Mammary epithelial cell (primary cell): ENCODE results near the gene PHF19.

ENCODE experiments used
- CTCF ChIP-seq, 2 donors: IDR thresholded peaks in 1 of 2; conservative IDR thresholded peaks in 1 of 2; 2 replicates each; pipeline ENCODE4 v1.5.1; 2011 to 2012; ENCODE audit warnings: inconsistent platforms in 2 of 2, low read length in 2 of 2, mild to moderate bottlenecking in 2 of 2, control low read depth in 1 of 2, low read depth in 1 of 2; ENCODE audit not compliant: insufficient read depth in 1 of 2; ENCODE audit errors: extremely low read depth in 1 of 2
- EZH2 ChIP-seq: IDR thresholded peaks from 2 replicates; pipeline ENCODE4 v1.6.1; 2012; ENCODE audit warnings: low read length, inconsistent platforms, borderline replicate concordance

DNA sequence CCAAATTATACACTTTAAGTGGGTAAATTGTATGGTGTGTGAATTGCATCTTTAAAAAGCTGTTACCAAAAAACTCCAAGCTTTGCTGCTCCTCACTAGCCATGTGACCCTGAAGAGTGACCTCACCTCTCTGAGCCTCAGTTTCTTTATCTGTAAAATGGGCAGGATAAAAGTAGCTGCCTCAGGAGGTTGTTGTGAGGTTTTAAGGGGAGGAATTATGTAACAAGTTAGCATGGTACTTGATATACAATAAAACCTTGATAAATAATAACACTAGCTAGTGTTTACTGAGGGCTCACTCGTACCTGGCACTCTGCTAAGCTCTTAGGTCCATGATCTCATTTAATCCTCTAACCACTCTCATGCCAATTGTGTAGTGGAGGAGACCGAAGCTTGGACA is 19.0 kb upstream of the PHF19 start:
- TF ChIP-seq CTCF (conservative IDR thresholded peaks at IDR 0.05 in 1 of 2, IDR thresholded peaks at IDR 0.05 in 1 of 2; ENCODE audit: extremely low read depth in 1 of 2, insufficient read depth in 1 of 2, low read depth in 1 of 2, low read length in 2 of 2) (no peak), EZH2 (no peak)
